AG04449 (cell line): Measurements from ENCODE around the gene MCFD2.

ENCODE experiments used
- CTCF ChIA-PET: fragments of 350-600 bp; formaldehyde crosslinking; extraction: SDS; loops from one replicate; lab custom pipeline; 2021; ENCODE audit warnings: antibody characterized with exemption; lab: Yijun Ruan, JAX
- POLR2A ChIA-PET: fragments of 400-600, 350-600 bp; formaldehyde crosslinking; extraction: SDS; loops from one replicate; lab custom pipeline; 2020; ENCODE audit warnings: antibody characterized with exemption, inconsistent platforms; lab: Yijun Ruan, JAX
- DNase-seq: peaks from one replicate; pipeline ENCODE4 v3.0.0-alpha.2; 2010; ENCODE audit warnings: low read depth, low spot score
- H3K4me3 ChIP-seq: 2 replicates; pipeline ENCODE4 v1.5.1; 2011; ENCODE audit warnings: low read depth, mild to moderate bottlenecking, control low read depth, low read length
- CTCF ChIP-seq: IDR thresholded peaks from one replicate; pipeline ENCODE4 v1.5.1; 2011; ENCODE audit warnings: mild to moderate bottlenecking, moderate library complexity, low read length, control low read depth, inconsistent platforms; ENCODE audit not compliant: insufficient read depth; ENCODE audit errors: missing control alignments

MCFD2 gene

GRCh38 chr2:46935071-46935470, 19.5 kb upstream of the MCFD2 start:
- POLR2A ChIA-PET, result interaction anchor here (0.7 kb wide), 1 partner anchor 16 kb away, joined by 3 read pairs; no protein-coding TSS in a partner anchor
- no peak for DNase-seq
- no peak overlapping the region for H3K4me3 ChIP-seq
- CTCF ChIA-PET, result interaction anchor here (1.0 to 1.8 kb wide), 3 partner anchors 8 to 388 kb away, joined by 4 to 8 read pairs (median 6); no protein-coding TSS in a partner anchor
- no peak for TF ChIP-seq CTCF

GRCh38 chr2:46929612-46930011, 14.0 kb upstream of the MCFD2 start:
- POLR2A ChIA-PET, result no interaction called here
- no peak for TF ChIP-seq CTCF
- H3K4me3 ChIP-seq, result no peak overlapping the region
- CTCF ChIA-PET, result interaction anchor here (1.0 to 5.8 kb wide), 5 partner anchors 9 to 394 kb away, joined by 3 to 64 read pairs (median 3); no protein-coding TSS in a partner anchor
- no peak for DNase-seq

GRCh38 chr2:46926863-46927262, 11.3 kb upstream of the MCFD2 start:
- CTCF ChIA-PET, result interaction anchor here (1.3 to 5.8 kb wide), 3 partner anchors 8 to 10 kb away, joined by 5 to 64 read pairs (median 8); no protein-coding TSS in a partner anchor
- H3K4me3 ChIP-seq, result no peak overlapping the region
- POLR2A ChIA-PET, result no interaction called here
- TF ChIP-seq CTCF, result no peak
- no peak for DNase-seq

GRCh38 chr2:46925474-46926351, 10.1 kb upstream of the MCFD2 start:
- no peak for TF ChIP-seq CTCF
- ChIA-PET CTCF (interaction anchor here (0.6 to 5.8 kb wide), 5 partner anchors 7 to 11 kb away, joined by 3 to 64 read pairs (median 3); no protein-coding TSS in a partner anchor), POLR2A (no interaction called here)
- DNase-seq, result no peak
- no peak overlapping the region for H3K4me3 ChIP-seq

- POLR2A ChIA-PET, result no interaction called here
- TF ChIP-seq CTCF, result no peak
- H3K4me3 ChIP-seq, result no peak overlapping the region
- DNase-seq, result no peak
- CTCF ChIA-PET, result interaction anchor here (0.7 to 1.6 kb wide), 3 partner anchors 11 to 399 kb away, joined by 3 to 4 read pairs (median 3); no protein-coding TSS in a partner anchor
Measured at GRCh38 chr2:46924608-46925007, 9.0 kb upstream of the MCFD2 start.

- no peak overlapping the region for H3K4me3 ChIP-seq
- no peak for DNase-seq
- POLR2A ChIA-PET, result no interaction called here
- TF ChIP-seq CTCF, result no peak
- CTCF ChIA-PET, result interaction anchor here (1.3 to 1.6 kb wide), 2 partner anchors 12 to 399 kb away, joined by 3 to 4 read pairs; no protein-coding TSS in a partner anchor
Measured at GRCh38 chr2:46924038-46924437, 8.4 kb upstream of the MCFD2 start.
